Measurements from ENCODE around the gene CAMKK1. TPM values are rescaled to one million over a fixed set of nuclear protein-coding genes. Genes with fewer than 3 reads are reported as not detected.
A peak's percentile ranks its signal among the peaks of the same experiment; 100 is the strongest.

The CAMKK1 gene
- total and polyA plus RNA-seq, 9 of the 15 experiments (the other 6 are each of a cell fraction or from before 2014, with no cell fraction given): 0.34 to 7.5 (median 4.9) TPM

- peak; percentile 47; the same call in 1 of the 2 replicates for TF ChIP-seq MGA (IDR thresholded peaks at IDR 0.05)
- no peak for TF ChIP-seq HNRNPK (IDR thresholded peaks at IDR 0.05; ENCODE audit: low read depth, low read length, poor library complexity, severe bottlenecking)
- no peak for TF ChIP-seq STAG1 (CRISPR knock-in tag; IDR thresholded peaks at IDR 0.05; ENCODE audit: borderline replicate concordance)
- TF ChIP-seq XRCC3 (IDR thresholded peaks at IDR 0.05): no peak
- TF ChIP-seq BRD4 (IDR thresholded peaks at IDR 0.05): no peak
- no peak for TF ChIP-seq GATAD2A (IDR thresholded peaks at IDR 0.05)
- TF ChIP-seq ZNF699 (CRISPR knock-in tag; IDR thresholded peaks at IDR 0.05; ENCODE audit: insufficient replicate concordance): no peak
- TF ChIP-seq, protein P1, sequence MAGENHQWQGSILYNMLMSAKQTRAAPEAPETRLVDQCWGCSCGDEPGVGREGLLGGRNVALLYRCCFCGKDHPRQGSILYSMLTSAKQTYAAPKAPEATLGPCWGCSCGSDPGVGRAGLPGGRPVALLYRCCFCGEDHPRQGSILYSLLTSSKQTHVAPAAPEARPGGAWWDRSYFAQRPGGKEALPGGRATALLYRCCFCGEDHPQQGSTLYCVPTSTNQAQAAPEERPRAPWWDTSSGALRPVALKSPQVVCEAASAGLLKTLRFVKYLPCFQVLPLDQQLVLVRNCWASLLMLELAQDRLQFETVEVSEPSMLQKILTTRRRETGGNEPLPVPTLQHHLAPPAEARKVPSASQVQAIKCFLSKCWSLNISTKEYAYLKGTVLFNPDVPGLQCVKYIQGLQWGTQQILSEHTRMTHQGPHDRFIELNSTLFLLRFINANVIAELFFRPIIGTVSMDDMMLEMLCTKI (IDR thresholded peaks at IDR 0.05; ENCODE audit: partially characterized antibody): no peak
- TF ChIP-seq SUPT5H (IDR thresholded peaks at IDR 0.05): 0 out of 2 replicates have a peak, but pooled peaks have one; percentile 8
- TF ChIP-seq CHD1 (IDR thresholded peaks at IDR 0.05; ENCODE audit: low read length): no peak
- TF ChIP-seq PHF8 (IDR thresholded peaks at IDR 0.05; ENCODE audit: borderline replicate concordance, low read length): no peak
- no peak for TF ChIP-seq FOXA3 (CRISPR knock-in tag; conservative IDR thresholded peaks at IDR 0.05 in 1 of 2, IDR thresholded peaks at IDR 0.05 in 1 of 2)
- TF ChIP-seq ZBTB17 (CRISPR knock-in tag; IDR thresholded peaks at IDR 0.05): no peak
- TF ChIP-seq CGGBP1 (CRISPR knock-in tag; IDR thresholded peaks at IDR 0.05): no peak
- no peak for TF ChIP-seq ZNF512 (tag; IDR thresholded peaks at IDR 0.05)
Measured at GRCh38 chr17:3893720-3894116, 865 bp upstream of the CAMKK1 start (continued).
